ENCODE results near the gene SNX4. TPM values are rescaled to one million over a fixed set of nuclear protein-coding genes. Genes with fewer than 3 reads are reported as not detected.

Gene SNX4
- total and polyA plus RNA-seq, 12 donors = 15.8 to 90.4 (median 43.0) TPM

- Histone ChIP-seq H3K4me1 (replicated peaks in 1 of 2) (peaks cover 14 to 39% of the 10 kb centered on the region in 2 donors), H3K27me3 (no peaks in the 10 kb centered on the region), H3K36me3 (replicated peaks in 1 of 2) (peaks cover 0 to 9% of the 10 kb centered on the region in 2 donors), H3K9me3 (replicated peaks in 1 of 3) (no peaks in the 10 kb centered on the region), H3K4me3 (no peak overlapping the region), H3K27ac (no peak overlapping the region)
- intact Hi-C loops (cut with DNase I) = no loop called here
- DNase-seq = no peak
- no peak for TF ChIP-seq POLR2A (IDR thresholded peaks at IDR 0.05)
- TF ChIP-seq CTCF (IDR thresholded peaks at IDR 0.05) = no peak
- WGBS, 4 donors = 71 to 87% (median 77%) methylated on average over 6 of the region's 6 CpGs
These were observed 6.4 kb downstream of the SNX4 start for GRCh38 chr3:125513490-125514115.

- WGBS, 4 donors = 34 to 56% (median 49%) methylated on average over 4 of the region's 4 CpGs
- H3K27me3 ChIP-seq = no peaks in the 10 kb centered on the region
- peaks cover 0 to 10% of the 10 kb centered on the region in 2 donors for H3K36me3 ChIP-seq (replicated peaks in 1 of 2)
- peaks cover 14 to 36% of the 10 kb centered on the region in 2 donors for H3K4me1 ChIP-seq (replicated peaks in 1 of 2)
- H3K27ac ChIP-seq = peak overlapping the region in 3 of 5 donors; percentile 12 to 43 (median 26)
- no peak overlapping the region for H3K4me3 ChIP-seq
- intact Hi-C loops (cut with DNase I) = no loop called here
- no peak for TF ChIP-seq CTCF (IDR thresholded peaks at IDR 0.05)
- no peak for TF ChIP-seq POLR2A (IDR thresholded peaks at IDR 0.05)
- peaks cover 0 to under 1% (median 0%) of the 10 kb centered on the region in 3 donors for H3K9me3 ChIP-seq (replicated peaks in 1 of 3)
- peak in 5 of 7 donors; percentile 25 to 65 (median 53) for DNase-seq
These were observed 7.7 kb downstream of the SNX4 start for GRCh38 chr3:125512135-125512920.

GRCh38 chr3:125511420-125512118 is 8.4 kb downstream of the SNX4 start:
- H3K4me1 ChIP-seq (replicated peaks in 1 of 2) = peaks cover 14 to 36% of the 10 kb centered on the region in 2 donors
- H3K27ac ChIP-seq = peak overlapping the region in 2 of 5 donors; percentile 12 to 20
- 0 to 12% (median 5%) methylated on average over 1 of the region's 1 CpG for WGBS, 4 donors
- H3K36me3 ChIP-seq (replicated peaks in 1 of 2) = peaks cover 0 to 14% of the 10 kb centered on the region in 2 donors
- intact Hi-C loops (cut with DNase I) = no loop called here
- no peaks in the 10 kb centered on the region for H3K27me3 ChIP-seq
- H3K4me3 ChIP-seq = no peak overlapping the region
- no peak for TF ChIP-seq CTCF (IDR thresholded peaks at IDR 0.05)
- TF ChIP-seq POLR2A (IDR thresholded peaks at IDR 0.05) = no peak
- DNase-seq = no peak
- peaks cover 0 to 4% (median 0%) of the 10 kb centered on the region in 3 donors for H3K9me3 ChIP-seq (replicated peaks in 1 of 3)

GRCh38 chr3:125507128-125507527 is 12.9 kb downstream of the SNX4 start:
- intact Hi-C loops (cut with DNase I) = no loop called here
- H3K27ac ChIP-seq = no peak overlapping the region
- 91 to 99% (median 96%) methylated on average over 3 of the region's 3 CpGs for WGBS, 4 donors
- H3K4me3 ChIP-seq = no peak overlapping the region
- TF ChIP-seq POLR2A (IDR thresholded peaks at IDR 0.05) (no peak), CTCF (IDR thresholded peaks at IDR 0.05) (no peak)
- peaks cover 5 to 8% of the 10 kb centered on the region in 2 donors for H3K4me1 ChIP-seq (replicated peaks in 1 of 2)
- no peak for DNase-seq
- H3K9me3 ChIP-seq (replicated peaks in 1 of 3) = peaks cover 0 to 4% (median 0%) of the 10 kb centered on the region in 3 donors
- H3K36me3 ChIP-seq (replicated peaks in 1 of 2) = peaks cover 0 to 29% of the 10 kb centered on the region in 2 donors
- H3K27me3 ChIP-seq = no peaks in the 10 kb centered on the region

Data from adrenal gland (tissue), 12 donors.